ENCODE data around the gene LACTBL1. TPM values are rescaled to one million over a fixed set of nuclear protein-coding genes. Genes with fewer than 3 reads are reported as not detected.

The LACTBL1 gene
- total RNA-seq, 1 experiment from 2014 or later = not detected

GRCh38 chr1:22969304-22969709, 3.4 kb downstream of the LACTBL1 start:
- Histone ChIP-seq H3K18ac (ENCODE audit: insufficient read length, low read depth, low read length) (no peak overlapping the region), H2BK20ac (ENCODE audit: low read depth, low read length, poor library complexity, severe bottlenecking) (no peak overlapping the region), H4K8ac (replicated peaks; ENCODE audit: insufficient read length, low read depth, low read length) (no peak overlapping the region), H3K27me3 (ENCODE audit: insufficient read depth, low read length) (no peaks in the 10 kb centered on the region; the same call in 1 of the 2 replicates), H2BK12ac (ENCODE audit: insufficient read length, low read depth, low read length) (no peak overlapping the region), H3K79me1 (ENCODE audit: insufficient read depth, low read depth, low read length, poor library complexity, severe bottlenecking) (no peaks in the 10 kb centered on the region), H3K23me2 (ENCODE audit: insufficient read length, low read depth, low read length, poor library complexity, severe bottlenecking) (no peaks in the 10 kb centered on the region), H3K4ac (ENCODE audit: low read depth, low read length) (no peak overlapping the region), H3K14ac (ENCODE audit: insufficient read depth, low read length) (no peak overlapping the region), H3K56ac (ENCODE audit: insufficient read length, low read depth, low read length) (no peak overlapping the region), H3K4me1 (ENCODE audit: insufficient read depth, low read length) (no peaks in the 10 kb centered on the region; the same call in 1 of the 2 replicates), H2BK5ac (ENCODE audit: insufficient read length, low read length) (no peak overlapping the region), H2BK120ac (ENCODE audit: low read depth, low read length, poor library complexity, severe bottlenecking) (no peak overlapping the region), H4K91ac (ENCODE audit: insufficient read length, low read depth, low read length) (no peak overlapping the region), H4K5ac (ENCODE audit: insufficient read length, low read depth, low read length) (no peak overlapping the region), H4K20me1 (ENCODE audit: control insufficient read depth, insufficient read depth, insufficient read length) (no peaks in the 10 kb centered on the region), H3K23ac (ENCODE audit: insufficient read length, low read depth, low read length) (no peak overlapping the region), H3T11ph (ENCODE audit: low read length) (no peak overlapping the region), H3K79me2 (ENCODE audit: insufficient read depth, low read length) (no peaks in the 10 kb centered on the region), H3K9me3 (ENCODE audit: control insufficient read depth, low read depth, low read length) (no peaks in the 10 kb centered on the region), H2BK15ac (ENCODE audit: low read depth, low read length) (no peak overlapping the region), H3K4me2 (ENCODE audit: insufficient read depth, insufficient read length, low read length) (no peak overlapping the region), H2AK5ac (ENCODE audit: insufficient read length, low read length) (no peak overlapping the region), H3K9ac (ENCODE audit: extremely low read depth, insufficient read length, low read length) (no peak overlapping the region), H3K27ac (ENCODE audit: insufficient read length, low read depth, low read length) (no peak overlapping the region), H2AFZ (ENCODE audit: low read length) (no peak overlapping the region)
- Mint-ChIP-seq H3K27ac (no peak overlapping the region), H3K36me3 (ENCODE audit: insufficient read depth in 1 of 3, low read depth in 3 of 3) (no peaks in the 10 kb centered on the region; a peak in 2 of 7 replicates), H3K4me1 (peaks cover 6 to 21% of the 10 kb centered on the region in 2 experiments), H3K9me3 (peaks cover 4 to 5% of the 10 kb centered on the region in 2 experiments; a peak in 3 of 5 replicates), H3K4me3 (no peak overlapping the region), H3K27me3 (ENCODE audit: low read depth) (peaks cover 33% of the 10 kb centered on the region)
- no CpG with 5 or more reads among the region's 5 CpGs for WGBS (ENCODE audit: extremely low coverage, insufficient read length, low lambda C conversion rate)
- no peak for TF ChIP-seq CTCF (conservative IDR thresholded peaks at IDR 0.05)
- no peak for DNase-seq
